Tibial nerve (tissue), 4 donors: Measurements from ENCODE around the gene NTM.

ENCODE experiments used
- CTCF ChIP-seq, 5 experiments: fragments of 200-600 bp in 3 of 5; fragments of 450-650 bp in 2 of 5; sonication (generic) in 3 of 5; IDR thresholded peaks; one replicate each; pipeline ENCODE4 v1.5.1; 2016 to 2019; ENCODE audit warnings: antibody characterized with exemption in 5 of 5, mild to moderate bottlenecking in 3 of 5, moderate library complexity in 2 of 5
- EP300 ChIP-seq, 2 donors: sonication (generic); formaldehyde crosslinking; IDR thresholded peaks; one replicate each; pipeline ENCODE4 v1.6.1; 2017; ENCODE audit warnings: antibody characterized with exemption in 2 of 2, mild to moderate bottlenecking in 1 of 2
- POLR2A ChIP-seq, 2 donors: fragments of 450-650 bp; IDR thresholded peaks; one replicate each; pipeline ENCODE4 v1.6.1; 2017; ENCODE audit warnings: antibody characterized with exemption in 2 of 2, mild to moderate bottlenecking in 2 of 2, moderate library complexity in 2 of 2

- no peak for TF ChIP-seq CTCF (IDR thresholded peaks at IDR 0.05)
- no peak for TF ChIP-seq POLR2A (IDR thresholded peaks at IDR 0.05)
- TF ChIP-seq EP300 (IDR thresholded peaks at IDR 0.05) = no peak
These were observed 608.9 kb downstream of the NTM start for GRCh38 chr11:131979364-131979763.
